Measurements from ENCODE around the gene ZNF747.
A peak's percentile ranks its signal among the peaks of the same experiment; 100 is the strongest.

ZNF747 gene

GRCh38 chr16:30569746-30570635 is 35.3 kb upstream of the ZNF747 start:
- TF ChIP-seq ZFX (IDR thresholded peaks at IDR 0.05; ENCODE audit: borderline replicate concordance) (no peak), CTCF (IDR thresholded peaks at IDR 0.05) (no peak)
- H3K27ac ChIP-seq, result peak overlapping the region; percentile 89; the same call in 1 of the 2 replicates

GRCh38 chr16:30569281-30569680 is 34.6 kb upstream of the ZNF747 start:
- TF ChIP-seq ZFX (IDR thresholded peaks at IDR 0.05; ENCODE audit: borderline replicate concordance), result no peak
- no peak for TF ChIP-seq CTCF (IDR thresholded peaks at IDR 0.05)
- H3K27ac ChIP-seq, result no peak overlapping the region

- TF ChIP-seq ZFX (IDR thresholded peaks at IDR 0.05; ENCODE audit: borderline replicate concordance), result no peak
- TF ChIP-seq CTCF (IDR thresholded peaks at IDR 0.05), result no peak
- no peak overlapping the region for H3K27ac ChIP-seq
These were observed 33.5 kb upstream of the ZNF747 start for GRCh38 chr16:30567991-30568638.

- TF ChIP-seq CTCF (IDR thresholded peaks at IDR 0.05), result no peak
- TF ChIP-seq ZFX (IDR thresholded peaks at IDR 0.05; ENCODE audit: borderline replicate concordance), result no peak
- H3K27ac ChIP-seq, result no peak overlapping the region
These were observed 32.7 kb upstream of the ZNF747 start for GRCh38 chr16:30567160-30567990.

GRCh38 chr16:30566531-30566930 is 31.9 kb upstream of the ZNF747 start:
- TF ChIP-seq ZFX (IDR thresholded peaks at IDR 0.05; ENCODE audit: borderline replicate concordance) (no peak), CTCF (IDR thresholded peaks at IDR 0.05) (no peak)

GRCh38 chr16:30565984-30566383 is 31.3 kb upstream of the ZNF747 start:
- TF ChIP-seq ZFX (IDR thresholded peaks at IDR 0.05; ENCODE audit: borderline replicate concordance), result no peak
- no peak for TF ChIP-seq CTCF (IDR thresholded peaks at IDR 0.05)
- no peak overlapping the region for H3K27ac ChIP-seq

More at GRCh38 chr16:30566531-30566930, 31.9 kb upstream of the ZNF747 start:
- no peak overlapping the region for H3K27ac ChIP-seq
